Measurements from ENCODE around the gene APLF. TPM values are rescaled to one million over a fixed set of nuclear protein-coding genes. Genes with fewer than 3 reads are reported as not detected.
"Not testable (repeated sequence)": the region's sequence is repeated elsewhere in the genome, so short reads cannot be mapped to it uniquely, and the experiment has no call there.

APLF gene
- polyA plus RNA-seq, 1 of the 3 experiments (the other 2 are of a cell fraction), result 1.1 TPM

DNA sequence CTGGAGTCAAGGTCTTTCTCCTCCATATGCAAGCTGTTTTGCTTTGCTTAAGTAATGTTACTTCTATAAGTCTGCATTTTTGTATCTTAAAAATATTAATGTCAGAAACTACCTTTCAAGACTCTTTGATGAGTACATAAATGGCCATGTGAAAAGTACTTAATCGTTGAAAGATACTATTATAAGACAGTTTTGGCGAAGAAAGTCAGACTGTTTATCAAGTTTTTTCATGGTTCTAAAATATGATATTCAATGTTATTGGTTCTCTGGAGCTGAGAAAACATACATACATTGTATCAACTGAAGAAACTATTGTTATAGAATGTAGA, 25.4 kb upstream of the APLF start:
- Histone ChIP-seq H3K36me3 (replicated peaks in 1 of 2; ENCODE audit: control insufficient read depth in 1 of 2, insufficient read depth in 2 of 2, low read length in 1 of 2) (no peaks in the 10 kb centered on the region), H3K9me2 (no peaks in the 10 kb centered on the region), H3F3A (replicated peaks; ENCODE audit: insufficient read depth) (no peaks in the 10 kb centered on the region), H3K4me2 (no peak overlapping the region), H3K4me3 (ENCODE audit: low read depth in 2 of 2, low read length in 1 of 2) (peak overlapping the region in 1 of 2 experiments; percentile 26; a peak in 1 of 4 replicates), H2AFZ (ENCODE audit: low read depth) (no peak overlapping the region), H3K9ac (no peak overlapping the region), H4K20me1 (ENCODE audit: insufficient read depth) (no peaks in the 10 kb centered on the region), H3K79me2 (ENCODE audit: insufficient read depth) (no peaks in the 10 kb centered on the region), H3K4me1 (ENCODE audit: control insufficient read depth in 1 of 2, insufficient read depth in 2 of 2, low read depth in 1 of 2, low read length in 1 of 2) (peaks cover 0 to 3% of the 10 kb centered on the region in 2 experiments; a peak in 1 of 4 replicates), H3K9me3 (no peaks in the 10 kb centered on the region), H3K27ac (ENCODE audit: low read depth in 2 of 2, low read length in 1 of 2) (no peak overlapping the region), H3K27me3 (ENCODE audit: insufficient read depth) (no peaks in the 10 kb centered on the region)
- TF ChIP-seq RFX5 (IDR thresholded peaks at IDR 0.05; ENCODE audit: low read length) (no peak), TAF1 (IDR thresholded peaks at IDR 0.05; ENCODE audit: borderline replicate concordance, low read depth, low read length) (no peak), RAD21 (IDR thresholded peaks at IDR 0.05; ENCODE audit: low read length) (no peak), GABPA (IDR thresholded peaks at IDR 0.05; ENCODE audit: low read depth) (no peak), FOXM1 (IDR thresholded peaks at IDR 0.05; ENCODE audit: low read depth) (no peak), FOXJ3 (CRISPR knock-in tag; IDR thresholded peaks at IDR 0.05) (no peak), CHD2 (IDR thresholded peaks at IDR 0.05; ENCODE audit: low read length, partially characterized antibody) (no peak), NFIC (IDR thresholded peaks at IDR 0.05; ENCODE audit: borderline replicate concordance) (no peak), GATA2 (CRISPR knock-in tag; IDR thresholded peaks at IDR 0.05) (no peak), SMC3 (IDR thresholded peaks at IDR 0.05; ENCODE audit: low read depth, low read length) (no peak), RXRA (IDR thresholded peaks at IDR 0.05; ENCODE audit: borderline replicate concordance, low read depth) (no peak), EZH2phosphoT487 (IDR thresholded peaks at IDR 0.05; ENCODE audit: borderline replicate concordance, low read depth) (no peak)
- TF ChIP-seq, protein P1, sequence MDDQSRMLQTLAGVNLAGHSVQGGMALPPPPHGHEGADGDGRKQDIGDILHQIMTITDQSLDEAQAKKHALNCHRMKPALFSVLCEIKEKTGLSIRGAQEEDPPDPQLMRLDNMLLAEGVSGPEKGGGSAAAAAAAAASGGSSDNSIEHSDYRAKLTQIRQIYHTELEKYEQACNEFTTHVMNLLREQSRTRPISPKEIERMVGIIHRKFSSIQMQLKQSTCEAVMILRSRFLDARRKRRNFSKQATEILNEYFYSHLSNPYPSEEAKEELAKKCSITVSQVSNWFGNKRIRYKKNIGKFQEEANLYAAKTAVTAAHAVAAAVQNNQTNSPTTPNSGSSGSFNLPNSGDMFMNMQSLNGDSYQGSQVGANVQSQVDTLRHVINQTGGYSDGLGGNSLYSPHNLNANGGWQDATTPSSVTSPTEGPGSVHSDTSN (IDR thresholded peaks at IDR 0.05), result no peak
- TF ChIP-seq, protein P2, sequence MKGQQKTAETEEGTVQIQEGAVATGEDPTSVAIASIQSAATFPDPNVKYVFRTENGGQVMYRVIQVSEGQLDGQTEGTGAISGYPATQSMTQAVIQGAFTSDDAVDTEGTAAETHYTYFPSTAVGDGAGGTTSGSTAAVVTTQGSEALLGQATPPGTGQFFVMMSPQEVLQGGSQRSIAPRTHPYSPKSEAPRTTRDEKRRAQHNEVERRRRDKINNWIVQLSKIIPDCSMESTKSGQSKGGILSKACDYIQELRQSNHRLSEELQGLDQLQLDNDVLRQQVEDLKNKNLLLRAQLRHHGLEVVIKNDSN (IDR thresholded peaks at IDR 0.05; ENCODE audit: borderline replicate concordance, low read depth), result no peak
- TF ChIP-seq, protein P3, sequence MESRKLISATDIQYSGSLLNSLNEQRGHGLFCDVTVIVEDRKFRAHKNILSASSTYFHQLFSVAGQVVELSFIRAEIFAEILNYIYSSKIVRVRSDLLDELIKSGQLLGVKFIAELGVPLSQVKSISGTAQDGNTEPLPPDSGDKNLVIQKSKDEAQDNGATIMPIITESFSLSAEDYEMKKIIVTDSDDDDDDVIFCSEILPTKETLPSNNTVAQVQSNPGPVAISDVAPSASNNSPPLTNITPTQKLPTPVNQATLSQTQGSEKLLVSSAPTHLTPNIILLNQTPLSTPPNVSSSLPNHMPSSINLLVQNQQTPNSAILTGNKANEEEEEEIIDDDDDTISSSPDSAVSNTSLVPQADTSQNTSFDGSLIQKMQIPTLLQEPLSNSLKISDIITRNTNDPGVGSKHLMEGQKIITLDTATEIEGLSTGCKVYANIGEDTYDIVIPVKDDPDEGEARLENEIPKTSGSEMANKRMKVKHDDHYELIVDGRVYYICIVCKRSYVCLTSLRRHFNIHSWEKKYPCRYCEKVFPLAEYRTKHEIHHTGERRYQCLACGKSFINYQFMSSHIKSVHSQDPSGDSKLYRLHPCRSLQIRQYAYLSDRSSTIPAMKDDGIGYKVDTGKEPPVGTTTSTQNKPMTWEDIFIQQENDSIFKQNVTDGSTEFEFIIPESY (IDR thresholded peaks at IDR 0.05; ENCODE audit: borderline replicate concordance, low read depth), result no peak
- TF ChIP-seq, protein P4, sequence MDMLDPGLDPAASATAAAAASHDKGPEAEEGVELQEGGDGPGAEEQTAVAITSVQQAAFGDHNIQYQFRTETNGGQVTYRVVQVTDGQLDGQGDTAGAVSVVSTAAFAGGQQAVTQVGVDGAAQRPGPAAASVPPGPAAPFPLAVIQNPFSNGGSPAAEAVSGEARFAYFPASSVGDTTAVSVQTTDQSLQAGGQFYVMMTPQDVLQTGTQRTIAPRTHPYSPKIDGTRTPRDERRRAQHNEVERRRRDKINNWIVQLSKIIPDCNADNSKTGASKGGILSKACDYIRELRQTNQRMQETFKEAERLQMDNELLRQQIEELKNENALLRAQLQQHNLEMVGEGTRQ (IDR thresholded peaks at IDR 0.05; ENCODE audit: borderline replicate concordance, low read depth, low read length), result no peak
- TF ChIP-seq, protein P5, sequence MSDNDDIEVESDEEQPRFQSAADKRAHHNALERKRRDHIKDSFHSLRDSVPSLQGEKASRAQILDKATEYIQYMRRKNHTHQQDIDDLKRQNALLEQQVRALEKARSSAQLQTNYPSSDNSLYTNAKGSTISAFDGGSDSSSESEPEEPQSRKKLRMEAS (IDR thresholded peaks at IDR 0.05; ENCODE audit: low read depth), result no peak
- WGBS (ENCODE audit: low lambda C conversion rate), result 71% methylated on average over 2 of the region's 2 CpGs
- DNase-seq, result no peak
- POLR2A ChIA-PET, result interaction anchor here (1.0 kb wide), 1 partner anchor 122 kb away, joined by 4 read pairs; the partner anchor contains the start of gene CNRIP1
- CTCF ChIA-PET, result interaction anchor here (0.6 to 4.5 kb wide), 44 partner anchors 10 to 485 kb away, joined by 3 to 49 read pairs (median 4); partner anchors contain the start of genes CNRIP1 and PLEK

DNA sequence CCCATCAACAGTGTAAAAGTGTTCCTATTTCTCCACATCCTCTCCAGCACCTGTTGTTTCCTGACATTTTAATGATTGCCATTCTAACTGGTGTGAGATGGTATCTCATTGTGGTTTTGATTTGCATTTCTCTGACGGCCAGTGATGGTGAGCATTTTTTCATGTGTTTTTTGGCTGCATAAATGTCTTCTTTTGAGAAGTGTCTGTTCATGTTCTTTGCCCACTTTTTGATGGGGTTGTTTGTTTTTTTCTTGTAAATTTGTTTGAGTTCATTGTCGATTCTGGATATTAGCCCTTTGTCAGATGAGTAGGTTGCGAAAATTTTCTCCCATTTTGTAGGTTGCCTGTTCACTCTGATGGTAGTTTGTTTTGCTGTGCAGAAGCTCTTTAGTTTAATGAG, 21.0 kb upstream of the APLF start:
- DNase-seq; H3K36me3 ChIP-seq (replicated peaks in 1 of 2; ENCODE audit: control insufficient read depth in 1 of 2, insufficient read depth in 2 of 2, low read length in 1 of 2); CTCF ChIA-PET; H3K4me3 ChIP-seq (ENCODE audit: low read depth in 2 of 2, low read length in 1 of 2); H3K4me1 ChIP-seq (ENCODE audit: control insufficient read depth in 1 of 2, insufficient read depth in 2 of 2, low read depth in 1 of 2, low read length in 1 of 2); H3K27me3 ChIP-seq (ENCODE audit: insufficient read depth); H3K4me2 ChIP-seq; POLR2A ChIA-PET; H4K20me1 ChIP-seq (ENCODE audit: insufficient read depth); H3K9me2 ChIP-seq; H3K9ac ChIP-seq; H3K9me3 ChIP-seq; H2AFZ ChIP-seq (ENCODE audit: low read depth); H3K79me2 ChIP-seq (ENCODE audit: insufficient read depth); H3K27ac ChIP-seq (ENCODE audit: low read depth in 2 of 2, low read length in 1 of 2); H3F3A ChIP-seq (replicated peaks; ENCODE audit: insufficient read depth): not testable (repeated sequence)
- WGBS (ENCODE audit: low lambda C conversion rate), result 58% methylated on average over 3 of the region's 3 CpGs

Measured in SK-N-SH (cell line).